NB4 (cell line): ENCODE results near the gene SPATA17.

Source experiments
- CTCF ChIP-seq: IDR thresholded peaks from one replicate; pipeline ENCODE4 v1.5.1; 2012; ENCODE audit warnings: low read depth, low read length
- POLR2A ChIP-seq: IDR thresholded peaks from 2 replicates; pipeline ENCODE4 v1.6.1; 2011; ENCODE audit warnings: mild to moderate bottlenecking; ENCODE audit not compliant: insufficient read length; ENCODE audit errors: extremely low read depth

GRCh38 chr1:217876401-217876800 lies 245.3 kb downstream of the SPATA17 start:
- TF ChIP-seq CTCF (no peak), POLR2A (no peak)
